CD4-positive, alpha-beta T cell treated with Interleukin-17A for 4 hours (primary cell): ENCODE data around the gene CEP120.
"Not testable (repeated sequence)": the region's sequence is repeated elsewhere in the genome, so short reads cannot be mapped to it uniquely, and the experiment has no call there.

Source experiments
- DNase-seq: peaks from one replicate; pipeline ENCODE4 v3.0.0-alpha.2; 2020; ENCODE audit warnings: mixed read lengths

CEP120 gene

GRCh38 chr5:123371575-123372179 is 51.5 kb downstream of the CEP120 start:
- peak; percentile 56 for DNase-seq

- DNase-seq: no peak
These were observed 53.7 kb downstream of the CEP120 start for GRCh38 chr5:123369371-123369968.

GRCh38 chr5:123367739-123368138 is 55.5 kb downstream of the CEP120 start:
- DNase-seq: no peak

DNA sequence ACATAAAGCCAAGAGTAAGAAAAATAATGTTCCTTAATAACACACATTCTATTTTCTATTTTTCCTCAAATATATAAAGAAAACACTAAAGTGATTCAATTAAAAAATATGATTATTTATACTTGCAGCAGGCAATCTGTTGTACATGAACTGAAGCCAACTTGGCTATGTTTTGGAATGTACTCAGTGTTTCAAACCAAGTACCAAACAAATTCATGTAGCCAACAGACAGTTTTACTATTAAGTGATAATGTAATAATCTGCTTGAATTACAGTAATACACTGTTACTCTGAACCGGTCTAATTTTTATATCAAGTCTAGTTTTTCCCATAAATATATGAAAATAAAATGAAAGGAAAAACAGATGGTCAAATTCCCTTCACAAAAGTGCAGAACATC is 58.0 kb downstream of the CEP120 start:
- no peak for DNase-seq

- DNase-seq: no peak
These were observed 58.6 kb downstream of the CEP120 start for GRCh38 chr5:123364441-123365155.

- no peak for DNase-seq
These were observed 62.3 kb downstream of the CEP120 start for GRCh38 chr5:123360910-123361309.

- DNase-seq: no peak
These were observed 63.0 kb downstream of the CEP120 start for GRCh38 chr5:123360201-123360571.

- DNase-seq: no peak
These were observed 63.6 kb downstream of the CEP120 start for GRCh38 chr5:123359454-123360200.

- DNase-seq: no peak
These were observed 64.5 kb downstream of the CEP120 start for GRCh38 chr5:123358751-123359150.

DNA sequence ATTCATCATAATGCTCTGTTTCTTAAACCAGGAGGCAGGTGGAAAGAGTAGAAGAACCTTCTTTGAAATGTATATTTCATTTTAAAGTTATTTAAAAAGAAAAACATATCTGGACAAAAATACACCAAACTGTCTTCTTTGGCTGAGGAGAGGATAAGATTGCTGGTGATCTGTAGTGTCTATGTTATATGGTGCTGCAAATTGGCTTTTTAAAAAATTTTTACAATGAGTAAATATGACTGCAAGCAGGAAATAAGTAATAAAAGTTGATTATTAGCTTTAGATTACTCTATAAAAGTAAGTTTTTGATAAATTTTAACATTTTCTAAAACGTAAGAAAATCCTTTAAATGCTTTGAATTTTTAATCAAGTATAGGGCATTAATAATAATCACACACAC is 64.9 kb downstream of the CEP120 start:
- DNase-seq: no peak

GRCh38 chr5:123351820-123352219 is 71.4 kb downstream of the CEP120 start:
- DNase-seq: no peak

DNA sequence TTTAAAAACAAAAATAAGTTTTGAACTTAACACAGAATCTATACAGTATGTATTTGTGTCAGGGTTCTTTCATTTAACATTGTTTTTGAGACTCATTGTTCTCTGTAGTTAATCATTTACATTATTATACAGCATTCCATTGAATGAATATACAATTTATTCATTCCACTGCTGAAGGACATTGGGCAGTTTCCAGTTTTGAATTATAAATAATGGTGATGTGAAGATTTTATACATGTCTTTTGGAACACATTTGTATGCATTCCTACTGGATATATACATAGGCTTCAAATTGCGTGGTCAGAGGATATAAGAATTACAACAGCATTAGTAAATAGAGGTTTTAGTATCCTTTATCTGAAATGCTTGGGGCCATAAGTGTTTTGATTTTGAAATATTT is 72.0 kb downstream of the CEP120 start:
- DNase-seq: no peak

DNA sequence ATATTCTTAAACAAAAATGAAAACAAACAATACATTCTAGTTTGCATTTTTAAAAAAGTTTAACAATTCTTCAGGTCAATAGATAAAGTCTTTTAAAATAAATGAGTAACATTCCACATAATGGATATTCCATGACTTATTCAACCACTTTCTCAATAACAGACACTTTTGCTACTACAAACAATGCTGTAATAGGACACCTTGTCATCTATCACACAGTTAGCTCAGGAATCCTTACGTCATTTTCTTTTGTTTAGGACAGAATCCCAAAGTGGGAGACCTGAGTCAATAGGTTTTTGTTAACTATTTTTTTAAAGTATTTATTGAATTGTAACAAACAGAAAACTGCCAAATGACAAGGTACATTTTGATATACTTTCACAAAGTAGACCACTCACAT is 72.5 kb downstream of the CEP120 start:
- DNase-seq: no peak

GRCh38 chr5:123344816-123345426 is 78.3 kb downstream of the CEP120 start:
- DNase-seq: no peak

DNA sequence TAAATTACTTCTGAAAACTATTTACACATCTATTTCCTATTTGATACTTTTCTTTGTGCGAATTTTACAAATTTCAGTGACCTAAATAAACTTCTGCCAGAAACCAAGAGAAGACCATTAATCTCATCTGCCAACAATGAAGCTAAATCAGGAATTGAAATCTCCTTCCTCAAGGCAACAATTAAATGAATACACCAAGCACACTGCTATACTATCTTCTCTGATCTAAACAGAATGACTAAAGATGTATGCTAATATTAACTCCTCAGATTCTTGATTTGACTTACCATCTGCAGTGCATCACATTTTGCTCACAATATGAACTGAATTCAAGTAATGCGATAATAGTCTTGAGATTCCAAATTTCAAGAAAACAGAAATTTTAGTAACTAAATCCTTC is 82.3 kb downstream of the CEP120 start:
- no peak for DNase-seq

DNA sequence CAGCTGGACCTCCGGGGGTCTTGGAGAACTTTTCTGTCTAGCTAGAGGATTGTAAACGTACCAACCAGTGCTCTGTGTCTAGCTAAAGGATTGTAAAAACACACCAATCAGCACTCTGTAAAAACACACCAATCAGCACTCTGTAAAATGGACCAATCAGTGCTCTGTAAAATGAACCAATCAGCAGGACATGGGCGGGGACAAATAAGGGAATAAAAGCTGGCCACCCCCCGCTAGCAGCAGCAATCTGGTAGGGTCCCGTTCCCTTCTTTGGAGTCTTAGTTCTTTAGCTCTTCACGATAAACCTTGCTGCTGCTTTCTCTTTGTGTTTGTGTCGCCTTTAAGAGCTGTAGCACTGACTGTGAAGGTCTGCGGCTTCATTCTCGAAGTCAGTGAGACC is 114.8 kb downstream of the CEP120 start:
- not testable (repeated sequence) for DNase-seq

DNA sequence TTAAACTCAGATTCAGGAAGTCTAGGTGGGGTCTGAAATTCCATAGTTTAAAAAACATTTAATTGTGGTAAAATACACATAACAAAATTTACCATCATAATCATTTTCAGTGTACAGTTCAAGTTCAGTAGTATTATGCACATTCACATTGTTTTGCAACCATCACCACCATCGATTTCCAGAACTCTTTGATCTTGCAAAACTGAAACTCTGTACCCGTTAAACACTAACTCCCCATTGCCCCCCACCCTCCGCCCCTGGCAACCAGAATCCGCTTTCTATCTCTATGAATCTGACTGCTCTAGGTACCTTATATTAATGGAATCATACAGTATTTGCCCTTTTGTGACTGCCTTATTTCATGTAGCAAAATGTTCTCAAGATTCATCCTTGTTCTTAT is 117.5 kb downstream of the CEP120 start:
- DNase-seq: no peak

DNA sequence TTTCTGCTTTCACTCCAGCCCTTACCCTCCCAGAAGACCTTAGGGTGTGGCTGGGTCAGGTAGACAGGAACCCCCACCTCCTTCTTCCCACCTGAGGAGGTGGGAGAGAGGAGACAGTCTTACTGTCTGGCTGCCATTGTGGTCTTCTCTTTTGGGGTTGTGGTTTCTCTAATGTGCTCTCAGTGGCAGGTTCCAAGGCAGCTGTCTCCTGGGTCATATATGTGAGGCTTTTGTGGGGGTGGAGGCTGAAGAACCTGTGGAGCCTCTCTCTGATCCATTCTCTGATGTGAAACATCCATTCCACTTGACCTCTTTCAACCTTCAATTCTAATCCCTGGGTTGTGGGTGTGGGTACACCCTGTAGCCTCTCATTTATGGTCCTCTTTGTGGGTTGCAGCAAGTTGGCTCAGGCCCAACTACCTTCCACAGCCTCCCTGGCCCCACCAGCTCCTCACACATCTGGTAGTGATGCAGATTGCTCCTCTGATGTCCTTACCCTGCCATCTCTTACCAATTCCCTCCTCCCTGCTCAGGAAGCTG is 118.4 kb downstream of the CEP120 start:
- no peak for DNase-seq

DNA sequence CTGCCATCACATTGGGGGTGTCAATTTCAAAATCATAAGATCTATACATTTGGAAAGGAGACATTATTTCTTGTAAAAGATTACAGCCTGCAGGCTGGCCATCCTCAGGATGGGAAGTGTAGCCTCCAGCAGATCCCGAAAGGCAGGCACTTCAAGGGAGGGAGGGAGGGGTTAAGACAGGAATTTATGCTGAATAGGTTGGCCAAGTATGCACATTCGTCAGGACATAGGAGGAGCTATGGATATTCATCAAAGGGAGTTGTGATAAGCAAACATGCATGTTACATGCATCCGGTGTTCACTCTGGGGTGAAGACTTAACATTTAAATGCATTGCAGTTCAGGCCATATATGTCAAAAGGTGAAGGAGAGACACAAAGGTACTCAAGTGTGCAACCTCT is 119.4 kb downstream of the CEP120 start:
- DNase-seq: no peak

DNA sequence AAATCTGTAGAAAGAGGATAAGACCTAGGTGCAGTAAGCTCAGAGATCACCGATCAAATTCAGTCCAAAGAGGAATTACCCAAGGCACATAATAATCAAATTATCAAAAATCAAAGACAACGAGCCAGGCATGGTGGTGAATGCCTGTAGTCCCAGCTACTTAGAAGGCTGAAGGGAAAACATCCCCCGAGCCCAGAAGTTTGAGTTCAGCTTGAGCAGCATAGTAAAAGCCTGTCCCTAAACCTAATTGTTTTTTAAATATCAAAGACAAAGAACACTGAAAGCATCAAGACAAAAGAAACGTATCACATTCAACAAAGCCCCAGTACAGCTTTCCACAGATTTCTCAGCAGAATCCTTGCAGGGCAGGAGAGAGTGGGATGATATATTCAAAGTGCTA is 122.9 kb downstream of the CEP120 start:
- no peak for DNase-seq

GRCh38 chr5:123299136-123299535 is 124.1 kb downstream of the CEP120 start:
- DNase-seq: no peak

- DNase-seq: no peak
These were observed 124.7 kb downstream of the CEP120 start for GRCh38 chr5:123298335-123299030.
